Measurements from ENCODE around the gene APOC3.

- TF ChIP-seq CTCF (IDR thresholded peaks at IDR 0.05) (no peak), POLR2A (IDR thresholded peaks at IDR 0.05) (no peak)
Measured at GRCh38 chr11:116869610-116870009, 39.9 kb downstream of the APOC3 start.

Data from body of pancreas (tissue), 4 donors.